Fibroblast of lung (primary cell): ENCODE results near the gene P2RY6.

Source experiments
- CTCF ChIP-seq, 2 donors: IDR thresholded peaks in 1 of 2; conservative IDR thresholded peaks in 1 of 2; 1 replicate in 1 of 2; 2 replicates in 1 of 2; pipeline ENCODE4 v1.5.1; 2011 to 2012; ENCODE audit warnings: low read length in 2 of 2, control low read depth in 1 of 2, inconsistent platforms in 1 of 2, low read depth in 1 of 2, mild to moderate bottlenecking in 1 of 2
- EZH2 ChIP-seq: IDR thresholded peaks from 2 replicates; pipeline ENCODE4 v1.5.1; 2012; ENCODE audit warnings: low read length, control low read depth, mild to moderate bottlenecking; ENCODE audit errors: missing control alignments

GRCh38 chr11:73307323-73308002 lies 35.3 kb downstream of the P2RY6 start:
- TF ChIP-seq CTCF (conservative IDR thresholded peaks at IDR 0.05 in 1 of 2, IDR thresholded peaks at IDR 0.05 in 1 of 2; ENCODE audit: low read depth in 1 of 2, low read length in 2 of 2) (peak; percentile 83), EZH2 (no peak)
